GM12891 (cell line): ENCODE measurements around the gene ADAMTS18.

ENCODE experiments used
- PAX5 ChIP-seq: IDR thresholded peaks from 2 replicates; pipeline ENCODE4 v1.6.1; 2011; ENCODE audit warnings: low read length, moderate library complexity, mild to moderate bottlenecking; ENCODE audit not compliant: insufficient read depth, severe bottlenecking
- POLR2A ChIP-seq: IDR thresholded peaks from 2 replicates; pipeline ENCODE4 v1.6.1; 2011; ENCODE audit warnings: low read depth, low read length, control low read depth
- POLR2AphosphoS5 ChIP-seq: IDR thresholded peaks from 2 replicates; pipeline ENCODE4 v1.6.1; 2011; ENCODE audit warnings: low read depth, low read length, control low read depth
- POU2F2 ChIP-seq: IDR thresholded peaks from 2 replicates; pipeline ENCODE4 v1.6.1; 2011; ENCODE audit warnings: low read depth, mild to moderate bottlenecking, control low read depth, low read length, moderate library complexity
- SPI1 ChIP-seq: IDR thresholded peaks from 2 replicates; pipeline ENCODE4 v1.6.1; 2011; ENCODE audit warnings: low read depth, low read length, control low read depth
- TAF1 ChIP-seq: IDR thresholded peaks from 2 replicates; pipeline ENCODE4 v1.6.1; 2011; ENCODE audit warnings: low read depth, low read length, control low read depth

- no peak for TF ChIP-seq SPI1
- TF ChIP-seq POU2F2, result no peak
- no peak for TF ChIP-seq TAF1
- no peak for TF ChIP-seq POLR2A
- TF ChIP-seq POLR2AphosphoS5, result no peak
- TF ChIP-seq PAX5, result no peak
Measured at GRCh38 chr16:77324729-77325128, 110.1 kb downstream of the ADAMTS18 start.
